K562 (cell line): ENCODE data around the gene SLC39A5. TPM values are rescaled to one million over a fixed set of nuclear protein-coding genes. Genes with fewer than 3 reads are reported as not detected.

Experiments
- CBX1 ChIP-seq: sonication (generic); IDR thresholded peaks from 2 replicates; pipeline ENCODE4 v1.6.1; 2016; ENCODE audit warnings: antibody characterized with exemption, low read depth, mild to moderate bottlenecking
- CHD1 ChIP-seq: fragments of 200-600 bp; sonication (generic); IDR thresholded peaks from one replicate; pipeline ENCODE4 v1.6.1; 2012; ENCODE audit warnings: mild to moderate bottlenecking, moderate library complexity, low read length, inconsistent platforms
- COPS2 ChIP-seq: fragments of 450-650 bp; conservative IDR thresholded peaks from 2 replicates; pipeline ENCODE4 v1.6.1; 2016; ENCODE audit warnings: mild to moderate bottlenecking, moderate library complexity
- ELF4 ChIP-seq: fragments of 450-650 bp; formaldehyde crosslinking; IDR thresholded peaks from 2 replicates; pipeline ENCODE4 v1.4.0; 2022; ENCODE audit warnings: missing genetic modification characterization
- ERF ChIP-seq: fragments of 450-650 bp; formaldehyde crosslinking; IDR thresholded peaks from 2 replicates; pipeline ENCODE4 v1.4.0; 2020; ENCODE audit warnings: mild to moderate bottlenecking, mixed read lengths
- ESRRB ChIP-seq: fragments of 250-450 bp; sonication (Bioruptor Pico); IDR thresholded peaks from 2 replicates; pipeline ENCODE4 v1.5.0; 2020; ENCODE audit warnings: mild to moderate bottlenecking, moderate library complexity, borderline replicate concordance
- GABPA ChIP-seq: fragments of 200-800 bp; sonication (Bioruptor generic); conservative IDR thresholded peaks from 2 replicates; pipeline ENCODE4 v1.6.1; 2016; ENCODE audit warnings: low read depth, missing genetic modification characterization, missing compliant biosample characterization
- GTF2E2 ChIP-seq: fragments of 200-800 bp; sonication (Bioruptor generic); IDR thresholded peaks from 2 replicates; pipeline ENCODE4 v1.6.1; 2016; ENCODE audit warnings: missing genetic modification characterization, missing compliant biosample characterization
- HNRNPUL1 ChIP-seq: fragments of 200-400 bp; formaldehyde crosslinking; IDR thresholded peaks from 2 replicates; pipeline ENCODE4 v1.6.1; 2017; ENCODE audit warnings: low read length
- KAT7 ChIP-seq: sonication (generic); formaldehyde crosslinking; IDR thresholded peaks from 2 replicates; pipeline ENCODE4 v1.8.0; 2022; ENCODE audit warnings: missing genetic modification reagents, mild to moderate bottlenecking, borderline replicate concordance
- MAX ChIP-seq: sonication (generic); formaldehyde crosslinking; IDR thresholded peaks from 2 replicates; pipeline ENCODE4 v1.9.0; 2022; ENCODE audit warnings: mild to moderate bottlenecking, missing genetic modification reagents
- OTX1 ChIP-seq: fragments of 450-650 bp; formaldehyde crosslinking; IDR thresholded peaks from 2 replicates; pipeline ENCODE4 v1.4.0; 2022; ENCODE audit warnings: mild to moderate bottlenecking
- PHF20 ChIP-seq: fragments of 450-650 bp; IDR thresholded peaks from 2 replicates; pipeline ENCODE4 v1.6.1; 2018; ENCODE audit not compliant: partially characterized antibody
- RFX1 ChIP-seq: fragments of 450-650 bp; IDR thresholded peaks from 2 replicates; pipeline ENCODE4 v1.6.1; 2016; ENCODE audit warnings: mild to moderate bottlenecking, moderate library complexity
- RNF2 ChIP-seq: sonication (generic); IDR thresholded peaks from 2 replicates; pipeline ENCODE4 v1.6.1; 2016
- SETDB1 ChIP-seq: IDR thresholded peaks from one replicate; pipeline ENCODE4 v1.6.1; 2012; ENCODE audit warnings: low read length, control low read depth, inconsistent platforms
- SREBF1 ChIP-seq: fragments of 150-350 bp; IDR thresholded peaks from 2 replicates; pipeline ENCODE4 v1.6.1; 2014; ENCODE audit warnings: antibody characterized with exemption, low read depth, low read length, borderline replicate concordance
- SUPT5H ChIP-seq: fragments of 450-650 bp; IDR thresholded peaks from 2 replicates; pipeline ENCODE4 v1.6.1; 2016
- TEAD4 ChIP-seq, 2 experiments: sonication (generic) in 1 of 2; formaldehyde crosslinking in 1 of 2; IDR thresholded peaks; 2 replicates each; pipeline versions ENCODE4 v1.6.1 to v1.8.0; 2012 to 2022; ENCODE audit warnings: borderline replicate concordance in 1 of 2, inconsistent platforms in 1 of 2, low read length in 1 of 2, mild to moderate bottlenecking in 1 of 2, missing genetic modification reagents in 1 of 2
- XRCC3 ChIP-seq: fragments of 450-650 bp; IDR thresholded peaks from 2 replicates; pipeline ENCODE4 v1.6.1; 2017; ENCODE audit warnings: mild to moderate bottlenecking, moderate library complexity
- ZC3H11A ChIP-seq: IDR thresholded peaks from 2 replicates; pipeline ENCODE4 v1.6.1; 2012; ENCODE audit warnings: low read depth, low read length, improper control_type of control experiment
- ZNF239 ChIP-seq: fragments of 250-450 bp; sonication (Bioruptor Pico); IDR thresholded peaks from 2 replicates; pipeline ENCODE4 v1.4.0; 2020; ENCODE audit warnings: mild to moderate bottlenecking
- ZNF444 ChIP-seq: fragments of 250-450 bp; sonication (Bioruptor Pico); IDR thresholded peaks from 2 replicates; pipeline ENCODE4 v1.4.0; 2020; ENCODE audit warnings: mild to moderate bottlenecking, moderate library complexity
- ZNF707 ChIP-seq: fragments of 250-450 bp; sonication (Bioruptor Pico); conservative IDR thresholded peaks from 2 replicates; pipeline ENCODE4 v1.8.0; 2022; ENCODE audit warnings: inconsistent platforms, mild to moderate bottlenecking, moderate library complexity
- ZSCAN29 ChIP-seq: fragments of 450-650 bp; IDR thresholded peaks from 2 replicates; pipeline ENCODE4 v1.6.1; 2017
- polyA plus RNA-seq, 8 experiments: library from polyadenylated mRNA; depleted of rRNA in 4 of 8; stranded (reverse) in 5 of 8; unstranded in 3 of 8; fragments of >200 nt; fragmentation: Nextera tagmentation in 2 of 8; fragmentation: Illumina TruSeq in 1 of 8; extraction: Ambion mirVana in 2 of 8; extraction: Trizol in 1 of 8; gene quantifications; 2 replicates each; pipeline versions ENCODE4 v1.2.1 to v1.2.3, GENCODE V29; 2011 to 2014; ENCODE audit warnings: inconsistent platforms in 1 of 8, missing spikeins in 1 of 8
- total RNA-seq, 7 experiments: library from RNA; depleted of rRNA in 6 of 7; stranded (reverse); fragments of >200 nt in 6 of 7; fragmentation: Illumina TruSeq in 2 of 7; extraction: Trizol in 2 of 7; gene quantifications; 2 replicates each; pipeline versions ENCODE4 v1.2.1 to v1.2.3, GENCODE V29; 2011 to 2021; ENCODE audit warnings: low replicate concordance in 1 of 7
- TF ChIP-seq, protein P1 (sequence below): fragments of 450-650 bp; IDR thresholded peaks from 2 replicates; pipeline ENCODE4 v1.7.1; 2018; ENCODE audit warnings: mild to moderate bottlenecking, low read depth; ENCODE audit not compliant: partially characterized antibody
- TF ChIP-seq, protein P2 (sequence below), 2 experiments: fragments of 450-650 bp in 1 of 2; sonication (generic) in 1 of 2; formaldehyde crosslinking in 1 of 2; IDR thresholded peaks in 1 of 2; conservative IDR thresholded peaks in 1 of 2; 2 replicates each; pipeline versions ENCODE4 v1.6.1 to v1.8.1; 2016 to 2023; ENCODE audit warnings: mild to moderate bottlenecking in 2 of 2, moderate library complexity in 2 of 2, inconsistent platforms in 1 of 2, missing genetic modification reagents in 1 of 2

Gene SLC39A5
- total and polyA plus RNA-seq, 9 of the 15 experiments (the other 6 are each of a cell fraction or from before 2014, with no cell fraction given) = 0.08 to 0.10 TPM; not detected in 7

GRCh38 chr12:56221757-56222530, 7.9 kb upstream of the SLC39A5 start, which contains the start of gene RNF41 (continued):
- TF ChIP-seq XRCC3 = no peak
- TF ChIP-seq SETDB1 = no peak
- TF ChIP-seq ERF = no peak
- no peak for TF ChIP-seq SREBF1
- TF ChIP-seq ELF4 (CRISPR knock-in tag) = no peak
- no peak for TF ChIP-seq COPS2
- TF ChIP-seq GTF2E2 (tag) = peak; percentile 35; the same call in 1 of the 2 replicates
- 0 out of 2 replicates have a peak, but pooled peaks have one; percentile 25 for TF ChIP-seq CBX1
- peak; percentile 87 for TF ChIP-seq RFX1
- TF ChIP-seq TEAD4 (IDR thresholded peaks at IDR 0.05; ENCODE audit: low read length) = 0 out of 2 replicates have a peak, but pooled peaks have one; percentile 24
- TF ChIP-seq TEAD4 (CRISPR knock-in tag; IDR thresholded peaks at IDR 0.05; ENCODE audit: borderline replicate concordance) = no peak
- no peak for TF ChIP-seq HNRNPUL1
- TF ChIP-seq ESRRB (CRISPR knock-in tag) = no peak
- TF ChIP-seq KAT7 (CRISPR knock-in tag) = 0 out of 2 replicates have a peak, but pooled peaks have one; percentile 7
- TF ChIP-seq ZNF707 (CRISPR knock-in tag) = 0 out of 2 replicates have a peak, but pooled peaks have one; percentile 31
- TF ChIP-seq GABPA (tag) = peak; percentile 92
- TF ChIP-seq ZNF444 = no peak
- no peak for TF ChIP-seq ZC3H11A
- TF ChIP-seq, protein P1, sequence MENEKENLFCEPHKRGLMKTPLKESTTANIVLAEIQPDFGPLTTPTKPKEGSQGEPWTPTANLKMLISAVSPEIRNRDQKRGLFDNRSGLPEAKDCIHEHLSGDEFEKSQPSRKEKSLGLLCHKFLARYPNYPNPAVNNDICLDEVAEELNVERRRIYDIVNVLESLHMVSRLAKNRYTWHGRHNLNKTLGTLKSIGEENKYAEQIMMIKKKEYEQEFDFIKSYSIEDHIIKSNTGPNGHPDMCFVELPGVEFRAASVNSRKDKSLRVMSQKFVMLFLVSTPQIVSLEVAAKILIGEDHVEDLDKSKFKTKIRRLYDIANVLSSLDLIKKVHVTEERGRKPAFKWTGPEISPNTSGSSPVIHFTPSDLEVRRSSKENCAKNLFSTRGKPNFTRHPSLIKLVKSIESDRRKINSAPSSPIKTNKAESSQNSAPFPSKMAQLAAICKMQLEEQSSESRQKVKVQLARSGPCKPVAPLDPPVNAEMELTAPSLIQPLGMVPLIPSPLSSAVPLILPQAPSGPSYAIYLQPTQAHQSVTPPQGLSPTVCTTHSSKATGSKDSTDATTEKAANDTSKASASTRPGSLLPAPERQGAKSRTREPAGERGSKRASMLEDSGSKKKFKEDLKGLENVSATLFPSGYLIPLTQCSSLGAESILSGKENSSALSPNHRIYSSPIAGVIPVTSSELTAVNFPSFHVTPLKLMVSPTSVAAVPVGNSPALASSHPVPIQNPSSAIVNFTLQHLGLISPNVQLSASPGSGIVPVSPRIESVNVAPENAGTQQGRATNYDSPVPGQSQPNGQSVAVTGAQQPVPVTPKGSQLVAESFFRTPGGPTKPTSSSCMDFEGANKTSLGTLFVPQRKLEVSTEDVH = peak; percentile 74
- peak; percentile 72 for TF ChIP-seq CHD1
- peak; percentile 47; the same call in 1 of the 2 replicates for TF ChIP-seq RNF2
- no peak for TF ChIP-seq OTX1
- peak; percentile 9 for TF ChIP-seq PHF20
- peak; percentile 95 for TF ChIP-seq ZSCAN29
- TF ChIP-seq MAX (CRISPR knock-in tag) = peak; percentile 76
- TF ChIP-seq ZNF239 (CRISPR knock-in tag) = no peak
- TF ChIP-seq, protein P2, sequence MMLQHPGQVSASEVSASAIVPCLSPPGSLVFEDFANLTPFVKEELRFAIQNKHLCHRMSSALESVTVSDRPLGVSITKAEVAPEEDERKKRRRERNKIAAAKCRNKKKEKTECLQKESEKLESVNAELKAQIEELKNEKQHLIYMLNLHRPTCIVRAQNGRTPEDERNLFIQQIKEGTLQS (IDR thresholded peaks at IDR 0.05) = no peak
- TF ChIP-seq, protein P2 (CRISPR knock-in tag; conservative IDR thresholded peaks at IDR 0.05) = no peak
- TF ChIP-seq SUPT5H = peak; percentile 92
